ENCODE data around the gene KCNMB2.
A peak's percentile ranks its signal among the peaks of the same experiment; 100 is the strongest.

KCNMB2 gene

GRCh38 chr3:178703268-178703975 lies 167.2 kb downstream of the KCNMB2 start:
- Histone ChIP-seq H3K79me2 (ENCODE audit: low read length) (no peaks in the 10 kb centered on the region), H3K4me3 (ENCODE audit: low read length) (no peak overlapping the region), H3K9me3 (ENCODE audit: insufficient read depth, low read length) (no peaks in the 10 kb centered on the region), H3K4me1 (ENCODE audit: low read length) (0 out of 2 replicates have a peak, but pooled peaks cover 3% of the 10 kb centered on the region), H4K20me1 (ENCODE audit: insufficient read depth, low read length) (no peaks in the 10 kb centered on the region), H2AFZ (ENCODE audit: low read depth, low read length) (no peak overlapping the region), H3K4me2 (ENCODE audit: low read length) (no peak overlapping the region), H3K9ac (ENCODE audit: low read length) (no peak overlapping the region), H3K27me3 (ENCODE audit: low read depth, low read length) (no peaks in the 10 kb centered on the region), H3K36me3 (replicated peaks; ENCODE audit: low read depth, low read length) (no peaks in the 10 kb centered on the region), H3K27ac (ENCODE audit: low read length) (no peak overlapping the region)
- TF ChIP-seq EZH2phosphoT487 (IDR thresholded peaks at IDR 0.05; ENCODE audit: low read depth) (no peak), CTCF (IDR thresholded peaks at IDR 0.05; ENCODE audit: low read depth, low read length) (0 out of 2 replicates have a peak, but pooled peaks have one; percentile 5)

- Histone ChIP-seq H3K9ac (ENCODE audit: low read length) (no peak overlapping the region), H4K20me1 (ENCODE audit: insufficient read depth, low read length) (no peaks in the 10 kb centered on the region), H3K4me3 (ENCODE audit: low read length) (no peak overlapping the region), H2AFZ (ENCODE audit: low read depth, low read length) (no peak overlapping the region), H3K79me2 (ENCODE audit: low read length) (no peaks in the 10 kb centered on the region), H3K9me3 (ENCODE audit: insufficient read depth, low read length) (no peaks in the 10 kb centered on the region), H3K4me2 (ENCODE audit: low read length) (no peak overlapping the region), H3K27ac (ENCODE audit: low read length) (no peak overlapping the region), H3K4me1 (ENCODE audit: low read length) (0 out of 2 replicates have a peak, but pooled peaks cover 3% of the 10 kb centered on the region), H3K36me3 (replicated peaks; ENCODE audit: low read depth, low read length) (no peaks in the 10 kb centered on the region), H3K27me3 (ENCODE audit: low read depth, low read length) (no peaks in the 10 kb centered on the region)
- TF ChIP-seq EZH2phosphoT487 (IDR thresholded peaks at IDR 0.05; ENCODE audit: low read depth) (no peak), CTCF (IDR thresholded peaks at IDR 0.05; ENCODE audit: low read depth, low read length) (no peak)
These were observed 169.7 kb downstream of the KCNMB2 start for GRCh38 chr3:178705925-178706324.

- Histone ChIP-seq H3K36me3 (replicated peaks; ENCODE audit: low read depth, low read length) (no peaks in the 10 kb centered on the region), H2AFZ (ENCODE audit: low read depth, low read length) (no peak overlapping the region), H3K4me3 (ENCODE audit: low read length) (no peak overlapping the region), H3K79me2 (ENCODE audit: low read length) (no peaks in the 10 kb centered on the region), H3K9ac (ENCODE audit: low read length) (no peak overlapping the region), H3K27ac (ENCODE audit: low read length) (no peak overlapping the region), H3K4me2 (ENCODE audit: low read length) (no peak overlapping the region), H3K27me3 (ENCODE audit: low read depth, low read length) (no peaks in the 10 kb centered on the region), H4K20me1 (ENCODE audit: insufficient read depth, low read length) (no peaks in the 10 kb centered on the region), H3K9me3 (ENCODE audit: insufficient read depth, low read length) (no peaks in the 10 kb centered on the region), H3K4me1 (ENCODE audit: low read length) (0 out of 2 replicates have a peak, but pooled peaks cover 3% of the 10 kb centered on the region)
- TF ChIP-seq CTCF (IDR thresholded peaks at IDR 0.05; ENCODE audit: low read depth, low read length) (no peak), EZH2phosphoT487 (IDR thresholded peaks at IDR 0.05; ENCODE audit: low read depth) (no peak)
These were observed 170.2 kb downstream of the KCNMB2 start for GRCh38 chr3:178706411-178706810.

GRCh38 chr3:178707311-178708031 lies 171.2 kb downstream of the KCNMB2 start:
- Histone ChIP-seq H3K79me2 (ENCODE audit: low read length) (no peaks in the 10 kb centered on the region), H3K4me1 (ENCODE audit: low read length) (0 out of 2 replicates have a peak, but pooled peaks cover 3% of the 10 kb centered on the region), H3K9me3 (ENCODE audit: insufficient read depth, low read length) (no peaks in the 10 kb centered on the region), H3K27me3 (ENCODE audit: low read depth, low read length) (no peaks in the 10 kb centered on the region), H3K4me3 (ENCODE audit: low read length) (no peak overlapping the region), H3K4me2 (ENCODE audit: low read length) (no peak overlapping the region), H4K20me1 (ENCODE audit: insufficient read depth, low read length) (no peaks in the 10 kb centered on the region), H3K27ac (ENCODE audit: low read length) (no peak overlapping the region), H3K36me3 (replicated peaks; ENCODE audit: low read depth, low read length) (no peaks in the 10 kb centered on the region), H2AFZ (ENCODE audit: low read depth, low read length) (no peak overlapping the region), H3K9ac (ENCODE audit: low read length) (no peak overlapping the region)
- TF ChIP-seq CTCF (IDR thresholded peaks at IDR 0.05; ENCODE audit: low read depth, low read length) = no peak
- no peak for TF ChIP-seq EZH2phosphoT487 (IDR thresholded peaks at IDR 0.05; ENCODE audit: low read depth)

All from OCI-LY3 (cell line).